ENCODE results near the gene ZNF385D. TPM values are rescaled to one million over a fixed set of nuclear protein-coding genes. Genes with fewer than 3 reads are reported as not detected.

Gene ZNF385D
- total and polyA plus RNA-seq, 4 donors: 0.08 to 0.50 (median 0.09) TPM

- no peaks in the 10 kb centered on the region for H3K27me3 ChIP-seq (ENCODE audit: control insufficient read depth in 4 of 4, insufficient read depth in 4 of 4, low read length in 3 of 4)
- H3K4me1 ChIP-seq (ENCODE audit: control insufficient read depth in 4 of 4, insufficient read depth in 4 of 4, low read length in 3 of 4): no peaks in the 10 kb centered on the region
- 87% methylated on average over 47 of the region's 47 CpGs for WGBS
- no peaks in the 10 kb centered on the region for H3K36me3 ChIP-seq (ENCODE audit: control insufficient read depth in 4 of 4, insufficient read depth in 3 of 4, low read depth in 1 of 4, low read length in 3 of 4)
- no peak for DNase-seq (ENCODE audit: low spot score)
- no peak overlapping the region for H3K27ac ChIP-seq (ENCODE audit: low read depth in 1 of 2, low read length in 2 of 2)
- H3K9ac ChIP-seq (ENCODE audit: low read depth in 1 of 2, low read length in 2 of 2): no peak overlapping the region
- H3K9me3 ChIP-seq (ENCODE audit: control insufficient read depth in 4 of 4, low read length in 3 of 4): peaks cover 0 to 3% (median 1%) of the 10 kb centered on the region in 4 donors
- TF ChIP-seq, protein P1, sequence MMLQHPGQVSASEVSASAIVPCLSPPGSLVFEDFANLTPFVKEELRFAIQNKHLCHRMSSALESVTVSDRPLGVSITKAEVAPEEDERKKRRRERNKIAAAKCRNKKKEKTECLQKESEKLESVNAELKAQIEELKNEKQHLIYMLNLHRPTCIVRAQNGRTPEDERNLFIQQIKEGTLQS (IDR thresholded peaks at IDR 0.05): no peak
- TF ChIP-seq, protein P2, sequence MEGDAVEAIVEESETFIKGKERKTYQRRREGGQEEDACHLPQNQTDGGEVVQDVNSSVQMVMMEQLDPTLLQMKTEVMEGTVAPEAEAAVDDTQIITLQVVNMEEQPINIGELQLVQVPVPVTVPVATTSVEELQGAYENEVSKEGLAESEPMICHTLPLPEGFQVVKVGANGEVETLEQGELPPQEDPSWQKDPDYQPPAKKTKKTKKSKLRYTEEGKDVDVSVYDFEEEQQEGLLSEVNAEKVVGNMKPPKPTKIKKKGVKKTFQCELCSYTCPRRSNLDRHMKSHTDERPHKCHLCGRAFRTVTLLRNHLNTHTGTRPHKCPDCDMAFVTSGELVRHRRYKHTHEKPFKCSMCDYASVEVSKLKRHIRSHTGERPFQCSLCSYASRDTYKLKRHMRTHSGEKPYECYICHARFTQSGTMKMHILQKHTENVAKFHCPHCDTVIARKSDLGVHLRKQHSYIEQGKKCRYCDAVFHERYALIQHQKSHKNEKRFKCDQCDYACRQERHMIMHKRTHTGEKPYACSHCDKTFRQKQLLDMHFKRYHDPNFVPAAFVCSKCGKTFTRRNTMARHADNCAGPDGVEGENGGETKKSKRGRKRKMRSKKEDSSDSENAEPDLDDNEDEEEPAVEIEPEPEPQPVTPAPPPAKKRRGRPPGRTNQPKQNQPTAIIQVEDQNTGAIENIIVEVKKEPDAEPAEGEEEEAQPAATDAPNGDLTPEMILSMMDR (IDR thresholded peaks at IDR 0.05; ENCODE audit: low read depth, low read length, missing input control): no peak
- TF ChIP-seq NR2F2 (IDR thresholded peaks at IDR 0.05) (no peak), JUND (IDR thresholded peaks at IDR 0.05) (no peak), TAF1 (conservative IDR thresholded peaks at IDR 0.05) (no peak), HNF4G (IDR thresholded peaks at IDR 0.05) (no peak), FOXA2 (IDR thresholded peaks at IDR 0.05) (no peak), HNF4A (conservative IDR thresholded peaks at IDR 0.05) (no peak), ZBTB33 (IDR thresholded peaks at IDR 0.05) (no peak)
- no peak overlapping the region for H3K4me3 ChIP-seq (ENCODE audit: low read depth in 1 of 3, low read length in 3 of 3)
Measured at GRCh38 chr3:21405671-21406667, 345.0 kb downstream of the ZNF385D start.

GRCh38 chr3:21398461-21398860, 352.5 kb downstream of the ZNF385D start:
- Histone ChIP-seq H3K4me3 (ENCODE audit: low read depth in 1 of 3, low read length in 3 of 3) (no peak overlapping the region), H3K9me3 (ENCODE audit: control insufficient read depth in 4 of 4, low read length in 3 of 4) (peaks cover 0 to 2% (median 0%) of the 10 kb centered on the region in 4 donors), H3K4me1 (ENCODE audit: control insufficient read depth in 4 of 4, insufficient read depth in 4 of 4, low read length in 3 of 4) (no peaks in the 10 kb centered on the region), H3K36me3 (ENCODE audit: control insufficient read depth in 4 of 4, insufficient read depth in 3 of 4, low read depth in 1 of 4, low read length in 3 of 4) (no peaks in the 10 kb centered on the region), H3K9ac (ENCODE audit: low read depth in 1 of 2, low read length in 2 of 2) (no peak overlapping the region), H3K27me3 (ENCODE audit: control insufficient read depth in 4 of 4, insufficient read depth in 4 of 4, low read length in 3 of 4) (no peaks in the 10 kb centered on the region), H3K27ac (ENCODE audit: low read depth in 1 of 2, low read length in 2 of 2) (no peak overlapping the region)
- DNase-seq (ENCODE audit: low spot score): no peak
- WGBS: 88% methylated on average over 4 of the region's 4 CpGs
- TF ChIP-seq RXRA (IDR thresholded peaks at IDR 0.05) (no peak), HNF4G (IDR thresholded peaks at IDR 0.05) (no peak), SP1 (IDR thresholded peaks at IDR 0.05) (no peak), ZBTB33 (IDR thresholded peaks at IDR 0.05) (no peak), TAF1 (conservative IDR thresholded peaks at IDR 0.05) (no peak), FOXA1 (IDR thresholded peaks at IDR 0.05) (no peak), YY1 (IDR thresholded peaks at IDR 0.05) (no peak), NR2F2 (IDR thresholded peaks at IDR 0.05) (no peak), GABPA (IDR thresholded peaks at IDR 0.05 in 1 of 2, conservative IDR thresholded peaks at IDR 0.05 in 1 of 2) (no peak), MAX (IDR thresholded peaks at IDR 0.05) (no peak), FOXA2 (IDR thresholded peaks at IDR 0.05) (no peak), JUND (IDR thresholded peaks at IDR 0.05) (no peak), RAD21 (IDR thresholded peaks at IDR 0.05) (no peak), HNF4A (conservative IDR thresholded peaks at IDR 0.05) (no peak)
- TF ChIP-seq, protein P3, sequence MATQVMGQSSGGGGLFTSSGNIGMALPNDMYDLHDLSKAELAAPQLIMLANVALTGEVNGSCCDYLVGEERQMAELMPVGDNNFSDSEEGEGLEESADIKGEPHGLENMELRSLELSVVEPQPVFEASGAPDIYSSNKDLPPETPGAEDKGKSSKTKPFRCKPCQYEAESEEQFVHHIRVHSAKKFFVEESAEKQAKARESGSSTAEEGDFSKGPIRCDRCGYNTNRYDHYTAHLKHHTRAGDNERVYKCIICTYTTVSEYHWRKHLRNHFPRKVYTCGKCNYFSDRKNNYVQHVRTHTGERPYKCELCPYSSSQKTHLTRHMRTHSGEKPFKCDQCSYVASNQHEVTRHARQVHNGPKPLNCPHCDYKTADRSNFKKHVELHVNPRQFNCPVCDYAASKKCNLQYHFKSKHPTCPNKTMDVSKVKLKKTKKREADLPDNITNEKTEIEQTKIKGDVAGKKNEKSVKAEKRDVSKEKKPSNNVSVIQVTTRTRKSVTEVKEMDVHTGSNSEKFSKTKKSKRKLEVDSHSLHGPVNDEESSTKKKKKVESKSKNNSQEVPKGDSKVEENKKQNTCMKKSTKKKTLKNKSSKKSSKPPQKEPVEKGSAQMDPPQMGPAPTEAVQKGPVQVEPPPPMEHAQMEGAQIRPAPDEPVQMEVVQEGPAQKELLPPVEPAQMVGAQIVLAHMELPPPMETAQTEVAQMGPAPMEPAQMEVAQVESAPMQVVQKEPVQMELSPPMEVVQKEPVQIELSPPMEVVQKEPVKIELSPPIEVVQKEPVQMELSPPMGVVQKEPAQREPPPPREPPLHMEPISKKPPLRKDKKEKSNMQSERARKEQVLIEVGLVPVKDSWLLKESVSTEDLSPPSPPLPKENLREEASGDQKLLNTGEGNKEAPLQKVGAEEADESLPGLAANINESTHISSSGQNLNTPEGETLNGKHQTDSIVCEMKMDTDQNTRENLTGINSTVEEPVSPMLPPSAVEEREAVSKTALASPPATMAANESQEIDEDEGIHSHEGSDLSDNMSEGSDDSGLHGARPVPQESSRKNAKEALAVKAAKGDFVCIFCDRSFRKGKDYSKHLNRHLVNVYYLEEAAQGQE (IDR thresholded peaks at IDR 0.05): no peak
- TF ChIP-seq, protein P2 (IDR thresholded peaks at IDR 0.05; ENCODE audit: low read depth, low read length, missing input control): no peak

All from liver (tissue), 9 donors.